GM18909 (cell line): ENCODE measurements around the gene E2F3.
A peak's percentile ranks its signal among the peaks of the same experiment; 100 is the strongest.
"Not testable (repeated sequence)": the region's sequence is repeated elsewhere in the genome, so short reads cannot be mapped to it uniquely, and the experiment has no call there.

Experiments used
- ATAC-seq: cut with Tn5 transposase; IDR thresholded peaks from one replicate; pipeline ENCODE4 v1.9.1; 2021; ENCODE audit warnings: mild to moderate bottlenecking; ENCODE audit not compliant: unreplicated experiment, poor library complexity

E2F3 gene

GRCh38 chr6:20492099-20492498 lies 90.4 kb downstream of the E2F3 start:
- no peak for ATAC-seq

GRCh38 chr6:20497216-20498040 lies 95.7 kb downstream of the E2F3 start:
- no peak for ATAC-seq

GRCh38 chr6:20498041-20498385 lies 96.3 kb downstream of the E2F3 start:
- no peak for ATAC-seq

GRCh38 chr6:20509212-20509611 lies 107.5 kb downstream of the E2F3 start:
- no peak for ATAC-seq

- ATAC-seq: no peak
Observed at GRCh38 chr6:20511852-20512251, 110.2 kb downstream of the E2F3 start.

- not testable (repeated sequence) for ATAC-seq
Observed at GRCh38 chr6:20525208-20525607, 123.5 kb downstream of the E2F3 start.

- peak; percentile 59 for ATAC-seq
Observed at GRCh38 chr6:20529086-20529448, 127.4 kb downstream of the E2F3 start.

- ATAC-seq: no peak
Observed at GRCh38 chr6:20532881-20533280, 131.2 kb downstream of the E2F3 start.

- peak; percentile 6 for ATAC-seq
Observed at GRCh38 chr6:20533746-20534294, 132.1 kb downstream of the E2F3 start.

GRCh38 chr6:20534295-20535262 lies 132.9 kb downstream of the E2F3 start, which contains the start of gene CDKAL1:
Gene CDKAL1 (plus strand): TSS chr6:20534457. CDS start chr6:20546351, 11,894 bp downstream.
- ATAC-seq: peak; percentile 86

- no peak for ATAC-seq
Observed at GRCh38 chr6:20538131-20538662, 136.5 kb downstream of the E2F3 start.

- no peak for ATAC-seq
Observed at GRCh38 chr6:20538907-20539306, 137.2 kb downstream of the E2F3 start.

GRCh38 chr6:20539387-20539786 lies 137.7 kb downstream of the E2F3 start:
- no peak for ATAC-seq

- no peak for ATAC-seq
Observed at GRCh38 chr6:20540683-20541082, 139.0 kb downstream of the E2F3 start.

GRCh38 chr6:20541382-20541781 lies 139.7 kb downstream of the E2F3 start:
- no peak for ATAC-seq

- ATAC-seq: peak; percentile 98
Observed at GRCh38 chr6:20542927-20543602, 141.4 kb downstream of the E2F3 start.
